Stimulated activated CD4-positive, alpha-beta T cell treated with anti-CD3 and anti-CD28 coated beads, Interleukin-1b, Interleukin-23, amount 100 ng/mL, for 1 hour (primary cell): Measurements from ENCODE around the gene SLC25A12.
"Not testable (repeated sequence)": the region's sequence is repeated elsewhere in the genome, so short reads cannot be mapped to it uniquely, and the experiment has no call there.

Experiments
- DNase-seq, 2 donors: peaks; one replicate each; pipeline ENCODE4 v3.0.0-alpha.2; 2020; ENCODE audit warnings: low read depth in 2 of 2

SLC25A12 gene

DNA sequence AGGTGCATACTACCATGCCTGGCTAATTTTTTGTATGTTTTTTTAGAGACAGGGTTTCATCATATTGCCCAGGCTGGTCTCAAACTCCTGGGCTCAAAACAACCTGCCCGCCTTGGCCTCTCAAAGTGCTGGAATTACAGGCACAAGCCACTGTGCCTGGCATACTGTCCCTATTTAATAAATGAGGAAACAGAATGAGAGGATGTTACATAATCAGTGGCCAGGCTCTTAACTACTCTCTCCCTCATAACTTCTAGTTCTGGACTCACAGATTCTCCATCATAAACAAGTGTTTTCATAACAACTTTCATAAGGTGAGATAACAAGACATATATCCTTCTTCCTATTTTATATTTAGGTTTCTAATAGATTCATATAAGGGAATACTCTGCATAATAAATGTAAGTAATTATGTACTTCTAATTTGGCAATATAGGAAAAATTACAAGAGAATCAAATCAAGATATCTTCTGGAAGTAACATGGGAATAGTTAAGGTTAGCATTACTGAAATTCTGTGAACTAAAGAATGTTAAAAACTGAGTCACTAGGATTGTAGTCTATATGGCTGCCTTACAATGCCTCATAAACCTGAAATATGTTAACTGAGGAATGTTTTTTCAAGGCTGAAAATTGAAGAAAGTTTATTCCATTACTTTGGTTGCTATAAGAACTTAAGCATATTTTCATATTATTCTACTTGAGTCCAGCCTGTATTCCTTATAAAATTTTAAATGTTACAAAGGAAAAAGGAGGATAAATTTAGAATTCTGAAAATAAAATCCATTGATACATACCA is 71.3 kb downstream of the SLC25A12 start:
- no peak for DNase-seq

GRCh38 chr2:171819453-171819852 is 74.6 kb downstream of the SLC25A12 start:
- DNase-seq: no peak

GRCh38 chr2:171814883-171815282 is 79.2 kb downstream of the SLC25A12 start:
- DNase-seq: no peak

- no peak for DNase-seq
Observed at GRCh38 chr2:171814174-171814573, 79.9 kb downstream of the SLC25A12 start.

DNA sequence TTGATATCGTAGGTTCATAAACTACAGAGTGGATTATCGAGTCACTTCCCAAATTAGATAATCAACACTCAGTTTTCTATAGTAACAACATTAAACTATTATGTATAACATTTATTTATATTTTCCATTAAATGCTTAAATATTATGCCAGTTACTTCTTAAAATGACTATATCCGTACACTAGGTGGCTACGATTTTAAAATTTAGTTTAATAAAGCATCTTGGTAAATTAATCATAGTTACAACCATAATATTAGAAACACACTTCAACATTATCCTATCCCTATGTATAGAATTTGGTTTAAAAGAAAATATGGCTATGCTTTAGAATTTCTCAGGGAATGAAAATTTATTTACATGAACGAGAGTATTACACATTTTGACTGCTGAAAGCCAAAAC is 80.3 kb downstream of the SLC25A12 start:
- DNase-seq: no peak

GRCh38 chr2:171813126-171813525 is 80.9 kb downstream of the SLC25A12 start:
- no peak for DNase-seq

- no peak for DNase-seq
Observed at GRCh38 chr2:171811245-171811628, 82.8 kb downstream of the SLC25A12 start.

DNA sequence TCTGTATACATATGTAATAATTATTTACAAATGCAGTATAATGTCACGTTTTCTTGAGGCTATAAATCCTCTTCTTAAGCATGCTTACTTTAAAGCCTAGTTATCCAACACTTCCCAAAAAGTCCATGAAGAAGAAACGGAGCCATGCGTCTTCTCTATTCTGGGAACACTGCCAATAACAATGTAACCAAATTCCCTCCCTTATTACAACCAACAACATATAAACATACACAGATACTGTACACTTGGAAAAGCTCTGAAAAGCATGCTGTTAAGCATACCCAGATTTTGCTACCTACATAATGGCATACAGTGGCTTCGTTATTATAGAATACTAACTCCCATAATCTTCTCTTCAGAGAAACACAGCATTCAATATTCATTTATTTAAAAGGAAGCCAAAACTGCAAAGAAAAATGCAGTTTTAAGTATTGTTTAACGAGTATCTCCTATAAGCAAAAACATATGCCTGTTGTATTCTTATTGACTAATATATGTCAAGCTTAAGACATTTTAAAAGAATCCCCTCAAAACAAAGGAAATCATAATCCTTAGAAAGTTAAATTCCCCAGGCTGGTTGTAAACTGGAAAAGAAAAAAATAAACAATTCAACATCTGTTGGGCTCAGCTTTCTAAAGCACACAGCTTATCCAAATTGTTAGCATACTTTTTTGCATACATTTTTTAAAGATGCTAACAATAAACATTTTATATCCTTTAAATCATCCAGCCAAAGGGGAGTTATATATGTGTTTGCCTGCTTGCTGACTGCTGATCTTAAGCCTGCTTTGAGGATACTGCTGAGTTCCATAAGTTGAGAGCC is 83.4 kb downstream of the SLC25A12 start:
- DNase-seq: no peak

DNA sequence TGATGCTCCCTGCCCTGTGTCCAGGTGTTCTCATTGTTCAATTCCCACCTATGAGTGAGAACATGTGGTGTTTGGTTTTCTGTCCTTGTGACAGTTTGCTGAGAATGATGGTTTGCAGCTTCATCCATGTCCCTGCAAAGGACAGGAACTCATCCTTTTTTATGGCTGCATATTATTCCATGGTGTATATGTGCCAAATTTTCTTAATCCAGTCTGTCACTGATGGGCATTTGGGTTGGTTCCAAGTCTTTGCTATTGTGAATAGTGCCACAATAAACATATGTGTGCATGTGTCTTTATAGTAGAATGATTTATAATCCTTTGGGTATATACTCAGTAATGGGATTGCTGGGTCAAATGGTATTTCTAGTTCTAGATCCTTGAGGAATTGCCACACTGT is 85.2 kb downstream of the SLC25A12 start:
- not testable (repeated sequence) for DNase-seq

- no peak for DNase-seq
Observed at GRCh38 chr2:171807831-171808393, 86.1 kb downstream of the SLC25A12 start.

GRCh38 chr2:171807119-171807518 is 86.9 kb downstream of the SLC25A12 start:
- no peak for DNase-seq

GRCh38 chr2:171804456-171804855 is 89.6 kb downstream of the SLC25A12 start:
- no peak for DNase-seq

DNA sequence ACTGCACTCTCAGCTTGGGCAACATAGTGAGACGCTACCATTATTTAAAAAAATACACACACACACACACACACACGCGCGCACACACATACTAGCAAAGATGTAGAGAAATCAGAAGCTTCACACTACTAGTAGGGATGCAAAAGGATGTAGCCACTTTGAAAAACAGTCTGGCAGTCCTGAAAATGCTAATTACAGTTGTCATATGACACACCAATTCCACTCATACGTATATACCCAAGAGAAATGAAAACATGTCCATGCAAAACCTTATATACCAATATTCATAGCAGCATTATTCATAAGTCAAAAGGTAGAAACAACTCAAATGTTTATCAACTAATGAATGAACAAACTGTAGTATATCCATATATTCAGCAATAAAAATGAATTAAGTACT is 90.3 kb downstream of the SLC25A12 start:
- no peak for DNase-seq

DNA sequence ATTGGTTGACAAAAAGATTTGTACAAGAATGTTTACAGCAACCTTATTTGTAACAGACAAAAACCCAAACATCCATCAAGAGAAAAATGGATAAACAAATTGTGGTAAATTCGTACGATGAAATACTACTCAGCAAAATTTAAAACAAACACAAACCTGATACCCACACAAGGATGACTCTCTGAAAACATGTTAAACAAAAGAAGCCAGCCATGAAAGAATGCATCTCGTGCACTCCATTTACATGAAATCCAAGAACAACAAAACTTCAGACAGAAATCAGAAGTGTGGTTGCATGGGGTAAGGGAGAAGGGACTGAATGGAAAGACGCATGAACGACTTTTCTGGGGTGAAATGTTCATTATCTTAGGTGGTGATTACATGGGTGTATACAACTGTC is 93.4 kb downstream of the SLC25A12 start:
- DNase-seq: no peak

DNA sequence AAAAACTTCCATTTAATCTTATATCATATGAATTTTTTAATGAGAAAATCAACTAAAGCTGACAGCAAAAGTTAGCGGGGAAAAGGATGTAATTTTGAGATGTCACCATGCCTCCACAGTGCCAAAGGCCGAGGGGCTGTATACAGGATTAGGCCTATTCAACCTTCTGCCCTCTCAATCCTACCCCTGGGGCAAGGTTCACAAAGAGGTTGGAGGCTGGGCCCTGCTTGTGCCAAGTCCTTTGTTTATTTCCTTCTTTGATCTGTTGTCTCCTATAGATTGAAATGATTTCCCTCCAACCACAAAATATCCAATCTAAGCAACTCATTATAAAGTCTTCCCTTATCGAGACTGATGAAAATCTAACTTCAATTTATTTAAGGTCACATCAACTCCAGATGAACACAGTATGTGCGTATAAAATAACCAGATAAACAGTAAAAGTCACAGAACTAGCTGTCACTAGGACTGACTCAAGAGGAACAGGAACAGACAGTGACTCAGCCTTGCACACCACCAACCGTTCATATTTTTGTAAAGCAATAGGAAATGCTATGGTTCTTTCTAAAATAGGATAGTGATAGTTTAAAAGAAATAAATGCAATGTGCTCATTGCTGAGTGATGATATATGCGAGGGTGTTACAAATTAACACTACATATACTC is 95.8 kb downstream of the SLC25A12 start:
- DNase-seq: no peak

GRCh38 chr2:171794918-171795317 is 99.1 kb downstream of the SLC25A12 start:
- no peak for DNase-seq

GRCh38 chr2:171793691-171794678 is 100.1 kb downstream of the SLC25A12 start:
- no peak for DNase-seq

GRCh38 chr2:171792886-171793580 is 101.0 kb downstream of the SLC25A12 start:
- DNase-seq: no peak

DNA sequence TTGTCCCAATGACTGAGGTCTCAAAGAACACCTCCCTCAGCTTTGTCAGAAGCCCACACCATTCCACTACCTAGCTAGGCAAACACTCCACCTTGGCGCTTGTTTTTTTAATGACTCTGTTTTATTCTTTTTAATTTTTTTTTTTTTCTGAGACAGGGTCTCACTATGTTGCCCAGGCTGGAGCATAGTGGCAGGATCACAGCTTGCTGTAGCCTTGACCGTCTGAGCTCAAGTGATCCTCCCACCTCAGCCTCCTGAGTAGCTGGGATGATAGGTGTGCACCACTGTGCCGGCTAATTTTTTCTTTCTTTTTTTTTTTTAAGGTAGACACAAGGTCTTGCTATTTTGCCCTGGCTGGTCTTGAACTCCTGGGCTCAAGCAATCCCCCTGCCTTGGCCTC is 101.9 kb downstream of the SLC25A12 start:
- DNase-seq: no peak

DNA sequence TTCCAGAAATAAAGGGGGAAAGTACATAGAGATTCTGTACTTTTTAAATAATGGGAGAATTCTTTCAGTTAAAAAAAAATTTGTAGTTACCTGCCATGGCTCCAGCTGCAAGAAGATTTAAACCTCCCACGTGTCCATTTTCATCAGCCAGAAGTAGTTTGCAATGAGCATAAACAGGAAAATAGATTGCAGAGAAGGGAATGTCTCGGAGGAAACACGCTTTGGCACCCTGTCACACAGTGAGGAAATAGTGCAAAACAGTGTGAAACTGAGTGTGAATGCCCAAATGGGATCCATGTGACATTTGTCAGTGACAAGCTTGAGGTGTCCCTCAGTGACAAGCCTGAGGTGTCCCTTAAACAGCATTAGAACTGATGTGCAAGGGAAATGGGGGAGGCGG is 102.7 kb downstream of the SLC25A12 start:
- DNase-seq: no peak
